HepG2 (cell line): ENCODE results near the gene RPL41. TPM values are rescaled to one million over a fixed set of nuclear protein-coding genes. Genes with fewer than 3 reads are reported as not detected.

Experiments
- ARID4A ChIP-seq: sonication (generic); formaldehyde crosslinking; IDR thresholded peaks from 2 replicates; pipeline ENCODE4 v1.5.0; 2020; ENCODE audit warnings: mild to moderate bottlenecking, missing genetic modification reagents, borderline replicate concordance
- EHMT2 ChIP-seq: fragments of 200-600 bp; sonication (generic); IDR thresholded peaks from 2 replicates; pipeline ENCODE4 v1.7.0; 2017; ENCODE audit warnings: antibody characterized with exemption, low read depth, low read length, borderline replicate concordance
- ETS1 ChIP-seq: sonication (generic); formaldehyde crosslinking; IDR thresholded peaks from 2 replicates; pipeline ENCODE4 v1.4.0; 2020; ENCODE audit warnings: missing genetic modification reagents
- ISX ChIP-seq: sonication (generic); formaldehyde crosslinking; conservative IDR thresholded peaks from 2 replicates; pipeline ENCODE4 v1.5.0; 2020; ENCODE audit warnings: missing genetic modification reagents
- MEF2D ChIP-seq: sonication (generic); formaldehyde crosslinking; IDR thresholded peaks from 2 replicates; pipeline ENCODE4 v1.5.1; 2020; ENCODE audit warnings: mild to moderate bottlenecking, missing genetic modification reagents
- MLXIP ChIP-seq: sonication (generic); formaldehyde crosslinking; IDR thresholded peaks from 2 replicates; pipeline ENCODE4 v1.9.0; 2021; ENCODE audit warnings: missing genetic modification reagents, borderline replicate concordance
- NFIC ChIP-seq: IDR thresholded peaks from 2 replicates; pipeline ENCODE4 v1.6.1; 2012; ENCODE audit warnings: mild to moderate bottlenecking, low read length, inconsistent platforms
- PPARG ChIP-seq: conservative IDR thresholded peaks from 2 replicates; pipeline ENCODE4 v1.6.1; 2016; ENCODE audit warnings: missing biosample characterization, missing genetic modification reagents
- RFX3 ChIP-seq: IDR thresholded peaks from 2 replicates; pipeline ENCODE4 v1.6.1; 2016; ENCODE audit warnings: missing biosample characterization, missing genetic modification reagents
- SAFB2 ChIP-seq: sonication (generic); formaldehyde crosslinking; IDR thresholded peaks from 2 replicates; pipeline ENCODE4 v1.5.1; 2020; ENCODE audit warnings: missing genetic modification reagents, low read depth, mild to moderate bottlenecking, borderline replicate concordance
- SIX1 ChIP-seq: sonication (generic); formaldehyde crosslinking; IDR thresholded peaks from 2 replicates; pipeline ENCODE4 v1.4.0; 2020; ENCODE audit warnings: missing genetic modification reagents, borderline replicate concordance
- SYNCRIP ChIP-seq: fragments of 200-400 bp; formaldehyde crosslinking; IDR thresholded peaks from 2 replicates; pipeline ENCODE4 v1.6.1; 2018; ENCODE audit warnings: mild to moderate bottlenecking, low read depth, low read length; ENCODE audit not compliant: insufficient read depth
- YEATS2 ChIP-seq: sonication (generic); formaldehyde crosslinking; IDR thresholded peaks from 2 replicates; pipeline ENCODE4 v1.4.0; 2020; ENCODE audit warnings: missing genetic modification reagents, borderline replicate concordance
- ZFP41 ChIP-seq: sonication (generic); formaldehyde crosslinking; IDR thresholded peaks from 2 replicates; pipeline ENCODE4 v1.4.0; 2020; ENCODE audit warnings: mild to moderate bottlenecking, missing genetic modification reagents, borderline replicate concordance
- ZNF224 ChIP-seq: sonication (generic); formaldehyde crosslinking; IDR thresholded peaks from 2 replicates; pipeline ENCODE4 v1.5.0; 2020; ENCODE audit warnings: mild to moderate bottlenecking, missing genetic modification reagents
- ZNF34 ChIP-seq: sonication (generic); formaldehyde crosslinking; IDR thresholded peaks from 2 replicates; pipeline ENCODE4 v1.4.0; 2020; ENCODE audit warnings: mild to moderate bottlenecking, missing genetic modification reagents, borderline replicate concordance
- ZNF460 ChIP-seq: sonication (generic); formaldehyde crosslinking; IDR thresholded peaks from 2 replicates; pipeline ENCODE4 v1.5.1; 2020; ENCODE audit warnings: missing genetic modification reagents, mild to moderate bottlenecking, borderline replicate concordance
- ZNF484 ChIP-seq: sonication (generic); formaldehyde crosslinking; IDR thresholded peaks from 2 replicates; pipeline ENCODE4 v1.5.1; 2020; ENCODE audit warnings: mild to moderate bottlenecking, low read depth, missing genetic modification reagents, borderline replicate concordance
- ZNF570 ChIP-seq: sonication (generic); formaldehyde crosslinking; IDR thresholded peaks from 2 replicates; pipeline ENCODE4 v1.4.0; 2020; ENCODE audit warnings: mild to moderate bottlenecking, missing genetic modification reagents, borderline replicate concordance
- ZNF704 ChIP-seq: sonication (generic); formaldehyde crosslinking; IDR thresholded peaks from 2 replicates; pipeline ENCODE4 v1.8.1; 2023; ENCODE audit warnings: mild to moderate bottlenecking, inconsistent platforms, moderate library complexity, missing genetic modification reagents, borderline replicate concordance
- polyA plus RNA-seq, 8 experiments: library from polyadenylated mRNA; depleted of rRNA in 3 of 8; stranded (reverse) in 7 of 8; unstranded in 1 of 8; fragments of >200 nt; fragmentation: Illumina TruSeq in 4 of 8; extraction: Trizol in 4 of 8; gene quantifications; 2 replicates each; pipeline versions ENCODE4 v1.2.1 to v1.2.3, GENCODE V29; 2011 to 2016; ENCODE audit warnings: low read depth in 4 of 8, missing spikeins in 1 of 8, mixed read lengths in 1 of 8; ENCODE audit not compliant: insufficient read depth in 1 of 8
- total RNA-seq, 5 experiments: library from RNA; depleted of rRNA; stranded (reverse); fragments of >200 nt; fragmentation: Illumina TruSeq; extraction: Trizol; gene quantifications; 2 replicates each; pipeline ENCODE4 v1.2.3, GENCODE V29; 2016; ENCODE audit warnings: low read depth in 1 of 5

The RPL41 gene
- total and polyA plus RNA-seq, 2 of the 13 experiments (the other 11 are each of a cell fraction or from before 2014, with no cell fraction given), result 4,012 to 7,670 TPM

GRCh38 chr12:56129206-56129941 lies 12.9 kb downstream of the RPL41 start (continued):
- peak; percentile 27; the same call in 1 of the 2 replicates for TF ChIP-seq ARID4A (CRISPR knock-in tag)
- TF ChIP-seq YEATS2 (CRISPR knock-in tag), result no peak
- no peak for TF ChIP-seq ETS1 (CRISPR knock-in tag)
- no peak for TF ChIP-seq PPARG (CRISPR knock-in tag)
- TF ChIP-seq ZNF484 (CRISPR knock-in tag), result no peak
- TF ChIP-seq SIX1 (CRISPR knock-in tag), result no peak
- no peak for TF ChIP-seq SYNCRIP
- TF ChIP-seq EHMT2, result no peak
- TF ChIP-seq ZNF224, result no peak
- TF ChIP-seq NFIC, result no peak
- no peak for TF ChIP-seq ZFP41 (CRISPR knock-in tag)
- no peak for TF ChIP-seq ZNF34 (CRISPR knock-in tag)
- no peak for TF ChIP-seq RFX3
- TF ChIP-seq ZNF570 (CRISPR knock-in tag), result no peak
- no peak for TF ChIP-seq MLXIP (CRISPR knock-in tag)
- no peak for TF ChIP-seq ISX (CRISPR knock-in tag)
- 0 out of 2 replicates have a peak, but pooled peaks have one; percentile 33 for TF ChIP-seq MEF2D (CRISPR knock-in tag)
- TF ChIP-seq ZNF460 (CRISPR knock-in tag), result no peak
- no peak for TF ChIP-seq SAFB2
- TF ChIP-seq ZNF704 (CRISPR knock-in tag), result no peak
